Measurements from ENCODE around the gene CTPS1.

The CTPS1 gene

DNA sequence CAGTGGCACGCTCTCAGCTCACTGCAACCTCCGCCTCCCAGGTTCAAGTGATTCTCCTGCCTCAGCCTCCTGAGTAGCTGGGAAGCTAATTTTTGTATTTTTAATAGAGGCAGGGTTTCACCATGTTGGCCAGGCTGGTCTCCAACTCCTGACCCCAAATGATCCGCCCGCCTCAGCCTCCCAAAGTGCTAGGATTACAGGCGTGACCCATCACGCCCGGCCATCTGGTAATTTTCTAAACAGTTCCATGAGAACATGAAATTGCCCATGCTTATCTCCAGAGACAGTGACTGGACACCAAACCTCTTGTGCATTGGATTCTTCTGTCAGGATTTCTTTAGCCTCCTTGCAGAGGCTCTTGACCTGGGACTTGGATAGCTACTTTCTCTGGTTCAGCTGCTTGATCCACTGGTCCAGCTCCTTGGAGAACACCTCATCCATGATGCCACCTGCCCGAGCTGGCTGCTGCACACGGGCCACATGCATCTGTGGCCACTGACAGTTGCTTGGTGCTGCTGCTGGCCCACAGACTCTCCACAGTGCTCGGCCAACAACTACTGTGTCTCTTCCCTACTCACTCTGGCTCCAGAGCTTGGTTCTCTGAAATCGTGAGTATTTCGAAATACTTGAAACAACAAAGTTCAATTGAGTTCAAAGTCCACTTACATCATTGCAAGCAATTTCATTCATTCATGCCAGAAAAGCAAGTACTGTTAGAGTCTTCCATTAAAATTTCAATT, 40.0 kb upstream of the CTPS1 start:
- H3K4me1 ChIP-seq (ENCODE audit: insufficient read depth, low read length, poor library complexity, severe bottlenecking), result no peaks in the 10 kb centered on the region
- H3F3A ChIP-seq (ENCODE audit: low read depth), result no peaks in the 10 kb centered on the region
- no peak overlapping the region for H2AFZ ChIP-seq (ENCODE audit: low read length)
- no peaks in the 10 kb centered on the region for H3K9me3 ChIP-seq (ENCODE audit: insufficient read depth, low read depth, low read length)
- no peak overlapping the region for H3K9ac ChIP-seq (ENCODE audit: low read depth, low read length, poor library complexity, severe bottlenecking)
- H3K27me3 ChIP-seq (ENCODE audit: insufficient read depth, low read length, poor library complexity, severe bottlenecking), result no peaks in the 10 kb centered on the region
- no peaks in the 10 kb centered on the region for H4K20me1 ChIP-seq (ENCODE audit: insufficient read depth, low read length, poor library complexity, severe bottlenecking)
- no peaks in the 10 kb centered on the region for H3K36me3 ChIP-seq (ENCODE audit: insufficient read depth, low read length)
- H3K4me3 ChIP-seq (ENCODE audit: low read length, poor library complexity, severe bottlenecking), result no peak overlapping the region
- H3K79me2 ChIP-seq (ENCODE audit: insufficient read depth, low read length), result no peaks in the 10 kb centered on the region
- no peak overlapping the region for H3K4me2 ChIP-seq (ENCODE audit: low read depth, low read length, poor library complexity, severe bottlenecking)
- no peak for TF ChIP-seq EZH2phosphoT487 (IDR thresholded peaks at IDR 0.05; ENCODE audit: borderline replicate concordance)
- TF ChIP-seq, protein P1, sequence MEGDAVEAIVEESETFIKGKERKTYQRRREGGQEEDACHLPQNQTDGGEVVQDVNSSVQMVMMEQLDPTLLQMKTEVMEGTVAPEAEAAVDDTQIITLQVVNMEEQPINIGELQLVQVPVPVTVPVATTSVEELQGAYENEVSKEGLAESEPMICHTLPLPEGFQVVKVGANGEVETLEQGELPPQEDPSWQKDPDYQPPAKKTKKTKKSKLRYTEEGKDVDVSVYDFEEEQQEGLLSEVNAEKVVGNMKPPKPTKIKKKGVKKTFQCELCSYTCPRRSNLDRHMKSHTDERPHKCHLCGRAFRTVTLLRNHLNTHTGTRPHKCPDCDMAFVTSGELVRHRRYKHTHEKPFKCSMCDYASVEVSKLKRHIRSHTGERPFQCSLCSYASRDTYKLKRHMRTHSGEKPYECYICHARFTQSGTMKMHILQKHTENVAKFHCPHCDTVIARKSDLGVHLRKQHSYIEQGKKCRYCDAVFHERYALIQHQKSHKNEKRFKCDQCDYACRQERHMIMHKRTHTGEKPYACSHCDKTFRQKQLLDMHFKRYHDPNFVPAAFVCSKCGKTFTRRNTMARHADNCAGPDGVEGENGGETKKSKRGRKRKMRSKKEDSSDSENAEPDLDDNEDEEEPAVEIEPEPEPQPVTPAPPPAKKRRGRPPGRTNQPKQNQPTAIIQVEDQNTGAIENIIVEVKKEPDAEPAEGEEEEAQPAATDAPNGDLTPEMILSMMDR (conservative IDR thresholded peaks at IDR 0.05; ENCODE audit: low read length), result no peak
- H3K9me2 ChIP-seq (replicated peaks; ENCODE audit: low read depth, low read length), result no peaks in the 10 kb centered on the region

DNA sequence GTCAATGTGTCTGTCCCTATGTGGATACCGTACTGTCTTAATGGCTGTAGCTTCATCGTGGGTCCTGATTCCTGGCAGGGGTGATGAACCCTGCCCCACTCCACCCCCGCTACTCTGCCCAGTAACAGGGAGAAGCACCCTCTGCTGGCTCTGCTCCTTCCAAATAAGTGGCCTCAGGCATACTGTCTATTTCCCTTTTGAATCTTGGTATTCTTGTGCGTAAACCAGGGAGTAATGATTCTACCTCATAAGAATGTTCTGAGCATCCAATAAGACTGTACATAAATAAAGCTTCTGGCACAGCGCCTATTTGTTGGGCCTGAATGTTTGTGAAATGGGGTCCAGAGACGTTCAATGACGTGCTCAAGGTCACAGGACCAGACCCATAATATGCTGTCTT, 35.2 kb upstream of the CTPS1 start:
- Histone ChIP-seq H3K36me3 (ENCODE audit: insufficient read depth, low read length) (no peaks in the 10 kb centered on the region), H3K27me3 (ENCODE audit: insufficient read depth, low read length, poor library complexity, severe bottlenecking) (no peaks in the 10 kb centered on the region), H3K4me2 (ENCODE audit: low read depth, low read length, poor library complexity, severe bottlenecking) (no peak overlapping the region), H3K4me1 (ENCODE audit: insufficient read depth, low read length, poor library complexity, severe bottlenecking) (no peaks in the 10 kb centered on the region), H3K79me2 (ENCODE audit: insufficient read depth, low read length) (no peaks in the 10 kb centered on the region), H3K9me2 (replicated peaks; ENCODE audit: low read depth, low read length) (no peaks in the 10 kb centered on the region), H4K20me1 (ENCODE audit: insufficient read depth, low read length, poor library complexity, severe bottlenecking) (no peaks in the 10 kb centered on the region), H3K9me3 (ENCODE audit: insufficient read depth, low read depth, low read length) (no peaks in the 10 kb centered on the region), H3F3A (ENCODE audit: low read depth) (no peaks in the 10 kb centered on the region), H3K4me3 (ENCODE audit: low read length, poor library complexity, severe bottlenecking) (no peak overlapping the region), H2AFZ (ENCODE audit: low read length) (no peak overlapping the region), H3K9ac (ENCODE audit: low read depth, low read length, poor library complexity, severe bottlenecking) (no peak overlapping the region)
- TF ChIP-seq, protein P1 (conservative IDR thresholded peaks at IDR 0.05; ENCODE audit: low read length), result no peak
- TF ChIP-seq EZH2phosphoT487 (IDR thresholded peaks at IDR 0.05; ENCODE audit: borderline replicate concordance), result no peak

DNA sequence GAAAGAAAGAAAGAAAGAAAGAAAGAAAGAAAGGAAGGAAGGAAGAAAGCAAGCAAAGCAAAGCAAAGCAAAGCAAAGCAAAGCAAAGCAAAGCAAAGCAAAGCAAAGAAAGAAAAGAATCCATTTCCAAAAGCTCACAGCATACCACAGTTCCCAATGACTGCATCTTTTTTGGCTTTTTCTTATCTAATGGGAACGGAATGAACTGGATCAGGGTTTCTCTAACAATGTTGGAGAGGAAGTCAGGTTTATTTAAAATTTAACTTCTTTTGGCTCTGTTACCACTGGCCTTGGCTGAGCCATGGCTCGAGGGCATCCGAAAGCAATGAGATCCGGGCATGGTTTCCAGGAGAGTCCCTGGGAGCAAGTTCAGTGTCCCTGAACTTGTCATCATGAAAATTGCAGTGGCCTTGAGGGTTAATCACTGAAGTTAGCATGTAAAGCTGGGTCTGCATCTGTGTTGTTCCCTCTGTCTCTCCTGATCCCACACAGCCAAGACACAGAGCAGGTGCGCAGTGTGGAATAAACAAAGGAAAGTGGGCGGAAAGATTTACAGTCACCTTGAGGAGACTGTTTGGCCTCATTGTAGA, 34.6 kb upstream of the CTPS1 start:
- H3K36me3 ChIP-seq (ENCODE audit: insufficient read depth, low read length), result no peaks in the 10 kb centered on the region
- no peak overlapping the region for H3K9ac ChIP-seq (ENCODE audit: low read depth, low read length, poor library complexity, severe bottlenecking)
- H3K4me1 ChIP-seq (ENCODE audit: insufficient read depth, low read length, poor library complexity, severe bottlenecking), result no peaks in the 10 kb centered on the region
- H3K79me2 ChIP-seq (ENCODE audit: insufficient read depth, low read length), result no peaks in the 10 kb centered on the region
- no peak overlapping the region for H3K4me3 ChIP-seq (ENCODE audit: low read length, poor library complexity, severe bottlenecking)
- H4K20me1 ChIP-seq (ENCODE audit: insufficient read depth, low read length, poor library complexity, severe bottlenecking), result no peaks in the 10 kb centered on the region
- no peaks in the 10 kb centered on the region for H3F3A ChIP-seq (ENCODE audit: low read depth)
- H3K27me3 ChIP-seq (ENCODE audit: insufficient read depth, low read length, poor library complexity, severe bottlenecking), result no peaks in the 10 kb centered on the region
- TF ChIP-seq, protein P1 (conservative IDR thresholded peaks at IDR 0.05; ENCODE audit: low read length), result no peak
- no peak for TF ChIP-seq EZH2phosphoT487 (IDR thresholded peaks at IDR 0.05; ENCODE audit: borderline replicate concordance)
- H3K4me2 ChIP-seq (ENCODE audit: low read depth, low read length, poor library complexity, severe bottlenecking), result no peak overlapping the region
- H3K9me2 ChIP-seq (replicated peaks; ENCODE audit: low read depth, low read length), result no peaks in the 10 kb centered on the region
- H2AFZ ChIP-seq (ENCODE audit: low read length), result no peak overlapping the region
- no peaks in the 10 kb centered on the region for H3K9me3 ChIP-seq (ENCODE audit: insufficient read depth, low read depth, low read length)

Data from Loucy (cell line).